AG09319 (cell line): ENCODE data around the gene EFS.

Experiments used
- DNase-seq: peaks from one replicate; pipeline ENCODE4 v3.0.0-alpha.2; 2010; ENCODE audit warnings: low read depth; ENCODE audit errors: extremely low read depth
- TF ChIP-seq, protein P1 (sequence below): IDR thresholded peaks from 2 replicates; pipeline ENCODE4 v1.5.1; 2011; ENCODE audit warnings: low read depth, mild to moderate bottlenecking, inconsistent platforms, low read length, moderate library complexity

EFS gene

GRCh38 chr14:23349156-23349845 is 15.7 kb downstream of the EFS start:
- no peak for DNase-seq
- TF ChIP-seq, protein P1, sequence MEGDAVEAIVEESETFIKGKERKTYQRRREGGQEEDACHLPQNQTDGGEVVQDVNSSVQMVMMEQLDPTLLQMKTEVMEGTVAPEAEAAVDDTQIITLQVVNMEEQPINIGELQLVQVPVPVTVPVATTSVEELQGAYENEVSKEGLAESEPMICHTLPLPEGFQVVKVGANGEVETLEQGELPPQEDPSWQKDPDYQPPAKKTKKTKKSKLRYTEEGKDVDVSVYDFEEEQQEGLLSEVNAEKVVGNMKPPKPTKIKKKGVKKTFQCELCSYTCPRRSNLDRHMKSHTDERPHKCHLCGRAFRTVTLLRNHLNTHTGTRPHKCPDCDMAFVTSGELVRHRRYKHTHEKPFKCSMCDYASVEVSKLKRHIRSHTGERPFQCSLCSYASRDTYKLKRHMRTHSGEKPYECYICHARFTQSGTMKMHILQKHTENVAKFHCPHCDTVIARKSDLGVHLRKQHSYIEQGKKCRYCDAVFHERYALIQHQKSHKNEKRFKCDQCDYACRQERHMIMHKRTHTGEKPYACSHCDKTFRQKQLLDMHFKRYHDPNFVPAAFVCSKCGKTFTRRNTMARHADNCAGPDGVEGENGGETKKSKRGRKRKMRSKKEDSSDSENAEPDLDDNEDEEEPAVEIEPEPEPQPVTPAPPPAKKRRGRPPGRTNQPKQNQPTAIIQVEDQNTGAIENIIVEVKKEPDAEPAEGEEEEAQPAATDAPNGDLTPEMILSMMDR, result no peak

DNA sequence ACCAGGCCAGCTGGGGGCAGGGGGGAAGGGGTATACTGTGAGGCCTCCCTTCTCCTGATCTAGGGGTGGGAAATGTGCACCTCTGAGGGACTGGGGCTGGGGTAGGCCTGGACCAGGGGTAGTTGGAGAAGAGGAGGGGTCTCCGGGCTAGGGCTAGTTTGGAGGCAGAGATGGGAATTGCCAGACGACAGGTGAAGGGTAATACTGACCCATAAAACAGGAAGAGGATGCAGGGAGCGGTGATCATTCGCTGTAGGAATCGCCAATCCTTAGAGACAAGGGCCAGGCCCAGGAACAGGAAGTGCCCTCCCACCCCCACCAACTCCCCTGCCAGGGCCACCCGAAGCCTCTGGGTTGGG is 16.7 kb downstream of the EFS start:
- DNase-seq, result no peak
- TF ChIP-seq, protein P1, result no peak

DNA sequence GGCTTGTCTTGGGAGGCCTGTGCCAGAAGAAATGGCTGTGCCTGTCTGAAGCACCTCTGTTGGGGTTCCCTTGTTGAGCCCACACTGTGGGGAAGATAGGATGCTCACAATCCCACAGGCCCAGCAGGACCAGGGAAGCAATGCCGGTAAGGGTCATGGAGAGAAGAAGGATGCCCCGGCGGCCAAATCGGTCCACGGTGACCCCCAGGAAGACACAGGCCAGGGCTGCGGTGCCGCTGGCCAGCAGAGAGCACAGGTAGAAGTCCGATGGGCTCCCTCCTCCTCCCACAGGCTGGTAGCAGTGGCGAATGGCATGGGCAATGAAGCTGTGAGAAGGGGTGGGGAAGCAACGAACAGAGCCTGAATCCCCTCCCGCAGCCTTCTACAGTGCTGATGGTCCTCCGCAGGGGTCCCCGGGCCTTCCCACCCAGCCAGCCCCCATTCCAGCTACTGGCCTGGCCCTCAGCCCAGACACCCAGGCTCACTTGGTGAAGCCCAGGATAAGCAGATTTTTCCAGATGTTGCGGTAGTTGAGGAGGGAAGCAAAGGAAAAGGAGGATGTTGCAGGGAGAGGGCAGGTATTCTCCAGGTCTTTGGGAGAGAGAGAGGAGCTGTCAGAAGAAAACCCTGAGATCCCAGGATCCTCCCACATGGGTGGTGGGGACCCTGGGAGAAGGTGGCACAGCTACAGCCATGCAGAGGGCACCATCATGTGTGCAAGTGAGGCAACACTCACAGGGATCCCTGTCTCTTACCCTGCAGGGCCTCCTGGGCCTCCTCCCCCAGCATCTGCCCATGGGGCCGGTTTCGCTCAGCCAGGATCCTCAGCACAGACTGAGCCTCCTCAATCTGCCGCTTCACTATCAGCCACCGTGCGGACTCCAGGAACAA is 17.3 kb downstream of the EFS start:
- TF ChIP-seq, protein P1, result no peak
- no peak for DNase-seq

- DNase-seq, result no peak
- TF ChIP-seq, protein P1, result no peak
Observed at GRCh38 chr14:23346693-23347405, 18.1 kb downstream of the EFS start.

DNA sequence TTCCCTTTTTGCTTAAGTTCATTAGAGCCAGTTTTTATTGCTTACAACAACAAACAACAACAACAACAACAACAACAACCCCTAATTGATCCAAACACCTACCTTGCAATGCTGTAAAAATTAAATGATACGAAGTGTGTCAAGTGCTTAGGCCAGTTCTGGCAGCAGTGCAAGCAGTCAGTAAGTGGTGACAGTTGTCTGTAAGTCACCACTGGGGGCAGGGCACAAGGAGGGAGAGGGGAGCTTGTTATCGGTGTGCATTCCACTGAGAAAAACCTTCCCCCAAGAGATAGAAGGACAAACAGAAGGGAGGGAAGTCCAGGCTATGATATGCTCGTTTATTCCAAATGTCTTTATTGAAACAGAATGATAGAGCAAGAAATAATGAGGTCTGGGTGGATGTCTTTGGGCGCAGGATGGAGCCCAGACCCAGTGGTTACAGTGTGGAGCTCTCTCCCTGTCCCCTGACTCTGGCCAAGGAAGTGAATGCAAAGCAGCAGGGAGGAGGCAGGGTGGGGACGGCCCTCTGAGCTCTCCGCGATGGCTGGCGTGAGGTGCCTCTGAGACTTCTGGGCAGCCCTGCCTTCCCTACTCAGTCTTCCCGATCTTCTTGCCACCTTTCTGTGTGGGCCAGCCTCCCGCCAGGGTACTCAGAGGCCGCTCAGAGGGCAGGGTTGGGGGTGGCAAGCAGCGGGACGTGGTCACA is 18.8 kb downstream of the EFS start:
- TF ChIP-seq, protein P1, result no peak
- DNase-seq, result no peak

- no peak for DNase-seq
- TF ChIP-seq, protein P1, result no peak
Observed at GRCh38 chr14:23344481-23344880, 20.5 kb downstream of the EFS start.
